Measurements from ENCODE around the gene RBM20.

The RBM20 gene

GRCh38 chr10:110853921-110854605 is 209.9 kb downstream of the RBM20 start:
- ChIA-PET CTCF (interaction anchor here (0.9 to 2.4 kb wide), 5 partner anchors 7 to 50 kb away, joined by 3 to 13 read pairs (median 6); no protein-coding TSS in a partner anchor), POLR2A (no interaction called here)
- DNase-seq: no peak
- no peaks in the 10 kb centered on the region for H3K36me3 ChIP-seq (ENCODE audit: control insufficient read depth in 4 of 4, insufficient read depth in 4 of 4, low read length in 3 of 4)
- peaks cover 8 to 46% (median 26%) of the 10 kb centered on the region in 4 experiments for H3K4me1 ChIP-seq (ENCODE audit: control extremely low read depth in 1 of 4, control insufficient read depth in 4 of 4, insufficient read depth in 4 of 4, low read length in 3 of 4)
- no peak overlapping the region for H3K4me3 ChIP-seq (ENCODE audit: control insufficient read depth in 1 of 7, extremely low read depth in 1 of 7, insufficient read depth in 4 of 7, low read depth in 2 of 7, low read length in 6 of 7)
- H3K9me3 ChIP-seq (ENCODE audit: control extremely low read depth in 1 of 5, control insufficient read depth in 4 of 5, insufficient read depth in 2 of 5, low read depth in 1 of 5, low read length in 4 of 5): no peaks in the 10 kb centered on the region
- H3K27me3 ChIP-seq (replicated peaks in 2 of 5; ENCODE audit: control insufficient read depth in 4 of 5, insufficient read depth in 5 of 5, low read length in 4 of 5): no peaks in the 10 kb centered on the region
- no peak overlapping the region for H3K27ac ChIP-seq (ENCODE audit: insufficient read depth in 1 of 2, low read depth in 1 of 2, low read length in 2 of 2, poor library complexity in 1 of 2, severe bottlenecking in 2 of 2)

GRCh38 chr10:110857265-110858171 is 213.4 kb downstream of the RBM20 start:
- ChIA-PET POLR2A (interaction anchor here (0.9 kb wide), 1 partner anchor 10 kb away, joined by 3 read pairs; no protein-coding TSS in a partner anchor), CTCF (interaction anchor here (0.7 to 3.5 kb wide), 7 partner anchors 10 to 111 kb away, joined by 3 to 34 read pairs (median 5); no protein-coding TSS in a partner anchor)
- Histone ChIP-seq H3K27me3 (replicated peaks in 2 of 5; ENCODE audit: control insufficient read depth in 4 of 5, insufficient read depth in 5 of 5, low read length in 4 of 5) (no peaks in the 10 kb centered on the region), H3K4me3 (ENCODE audit: control insufficient read depth in 1 of 7, extremely low read depth in 1 of 7, insufficient read depth in 4 of 7, low read depth in 2 of 7, low read length in 6 of 7) (no peak overlapping the region), H3K36me3 (ENCODE audit: control insufficient read depth in 4 of 4, insufficient read depth in 4 of 4, low read length in 3 of 4) (no peaks in the 10 kb centered on the region), H3K4me1 (ENCODE audit: control extremely low read depth in 1 of 4, control insufficient read depth in 4 of 4, insufficient read depth in 4 of 4, low read length in 3 of 4) (peaks cover 22 to 51% (median 37%) of the 10 kb centered on the region in 4 experiments), H3K27ac (ENCODE audit: insufficient read depth in 1 of 2, low read depth in 1 of 2, low read length in 2 of 2, poor library complexity in 1 of 2, severe bottlenecking in 2 of 2) (peak overlapping the region in 1 of 2 experiments; percentile 32), H3K9me3 (ENCODE audit: control extremely low read depth in 1 of 5, control insufficient read depth in 4 of 5, insufficient read depth in 2 of 5, low read depth in 1 of 5, low read length in 4 of 5) (no peaks in the 10 kb centered on the region)
- 90% methylated on average over 6 of the region's 12 CpGs for WGBS (ENCODE audit: insufficient coverage)
- peak in 1 of 3 donors; percentile 48 for DNase-seq

GRCh38 chr10:110858297-110858934 is 214.3 kb downstream of the RBM20 start:
- DNase-seq: peak in 1 of 3 donors; percentile 41
- H3K9me3 ChIP-seq (ENCODE audit: control extremely low read depth in 1 of 5, control insufficient read depth in 4 of 5, insufficient read depth in 2 of 5, low read depth in 1 of 5, low read length in 4 of 5): no peaks in the 10 kb centered on the region
- ChIA-PET CTCF (interaction anchor here (0.9 to 3.5 kb wide), 9 partner anchors 9 to 110 kb away, joined by 3 to 34 read pairs (median 5); partner anchors contain the start of gene PDCD4), POLR2A (interaction anchor here (0.9 kb wide), 1 partner anchor 13 kb away, joined by 3 read pairs; the partner anchor contains the start of gene PDCD4)
- no peak overlapping the region for H3K4me3 ChIP-seq (ENCODE audit: control insufficient read depth in 1 of 7, extremely low read depth in 1 of 7, insufficient read depth in 4 of 7, low read depth in 2 of 7, low read length in 6 of 7)
- H3K27me3 ChIP-seq (replicated peaks in 2 of 5; ENCODE audit: control insufficient read depth in 4 of 5, insufficient read depth in 5 of 5, low read length in 4 of 5): no peaks in the 10 kb centered on the region
- H3K4me1 ChIP-seq (ENCODE audit: control extremely low read depth in 1 of 4, control insufficient read depth in 4 of 4, insufficient read depth in 4 of 4, low read length in 3 of 4): peaks cover 29 to 59% (median 45%) of the 10 kb centered on the region in 4 experiments
- peak overlapping the region in 1 of 2 experiments; percentile 32 for H3K27ac ChIP-seq (ENCODE audit: insufficient read depth in 1 of 2, low read depth in 1 of 2, low read length in 2 of 2, poor library complexity in 1 of 2, severe bottlenecking in 2 of 2)
- no peaks in the 10 kb centered on the region for H3K36me3 ChIP-seq (ENCODE audit: control insufficient read depth in 4 of 4, insufficient read depth in 4 of 4, low read length in 3 of 4)
- no CpG with 5 or more reads among the region's 1 CpG for WGBS (ENCODE audit: insufficient coverage)

- H3K36me3 ChIP-seq (ENCODE audit: control insufficient read depth in 4 of 4, insufficient read depth in 4 of 4, low read length in 3 of 4): no peaks in the 10 kb centered on the region
- H3K27me3 ChIP-seq (replicated peaks in 2 of 5; ENCODE audit: control insufficient read depth in 4 of 5, insufficient read depth in 5 of 5, low read length in 4 of 5): no peaks in the 10 kb centered on the region
- no peak overlapping the region for H3K4me3 ChIP-seq (ENCODE audit: control insufficient read depth in 1 of 7, extremely low read depth in 1 of 7, insufficient read depth in 4 of 7, low read depth in 2 of 7, low read length in 6 of 7)
- H3K4me1 ChIP-seq (ENCODE audit: control extremely low read depth in 1 of 4, control insufficient read depth in 4 of 4, insufficient read depth in 4 of 4, low read length in 3 of 4): peaks cover 38 to 66% (median 50%) of the 10 kb centered on the region in 4 experiments
- ChIA-PET POLR2A (interaction anchor here (0.9 to 1.0 kb wide), 2 partner anchors 12 kb away, joined by 3 to 5 read pairs; partner anchors contain the start of gene PDCD4), CTCF (interaction anchor here (0.9 to 3.5 kb wide), 7 partner anchors 8 to 111 kb away, joined by 3 to 34 read pairs (median 3); partner anchors contain the start of gene PDCD4)
- 96% methylated on average over 4 of the region's 6 CpGs for WGBS (ENCODE audit: insufficient coverage)
- no peak for DNase-seq
- no peaks in the 10 kb centered on the region for H3K9me3 ChIP-seq (ENCODE audit: control extremely low read depth in 1 of 5, control insufficient read depth in 4 of 5, insufficient read depth in 2 of 5, low read depth in 1 of 5, low read length in 4 of 5)
- H3K27ac ChIP-seq (ENCODE audit: insufficient read depth in 1 of 2, low read depth in 1 of 2, low read length in 2 of 2, poor library complexity in 1 of 2, severe bottlenecking in 2 of 2): peak overlapping the region in 1 of 2 experiments; percentile 11
Observed at GRCh38 chr10:110859206-110859972, 215.3 kb downstream of the RBM20 start.

- H3K4me1 ChIP-seq (ENCODE audit: control extremely low read depth in 1 of 4, control insufficient read depth in 4 of 4, insufficient read depth in 4 of 4, low read length in 3 of 4): peaks cover 43 to 72% (median 55%) of the 10 kb centered on the region in 4 experiments
Observed at GRCh38 chr10:110859973-110860376, 215.8 kb downstream of the RBM20 start.

More at GRCh38 chr10:110859973-110860376, 215.8 kb downstream of the RBM20 start:
- H3K9me3 ChIP-seq (ENCODE audit: control extremely low read depth in 1 of 5, control insufficient read depth in 4 of 5, insufficient read depth in 2 of 5, low read depth in 1 of 5, low read length in 4 of 5): no peaks in the 10 kb centered on the region
- H3K27ac ChIP-seq (ENCODE audit: insufficient read depth in 1 of 2, low read depth in 1 of 2, low read length in 2 of 2, poor library complexity in 1 of 2, severe bottlenecking in 2 of 2): peak overlapping the region in 1 of 2 experiments; percentile 11
- DNase-seq: peak in 2 of 3 donors; percentile 55 to 57
- WGBS (ENCODE audit: insufficient coverage): 0% methylated on average over 1 of the region's 1 CpG
- POLR2A ChIA-PET: interaction anchor here (1.0 kb wide), 1 partner anchor 12 kb away, joined by 5 read pairs; the partner anchor contains the start of gene PDCD4
- CTCF ChIA-PET: interaction anchor here (1.4 to 3.5 kb wide), 3 partner anchors 10 to 16 kb away, joined by 4 to 34 read pairs (median 10); partner anchors contain the start of gene PDCD4
- no peaks in the 10 kb centered on the region for H3K36me3 ChIP-seq (ENCODE audit: control insufficient read depth in 4 of 4, insufficient read depth in 4 of 4, low read length in 3 of 4)
- H3K27me3 ChIP-seq (replicated peaks in 2 of 5; ENCODE audit: control insufficient read depth in 4 of 5, insufficient read depth in 5 of 5, low read length in 4 of 5): no peaks in the 10 kb centered on the region
- H3K4me3 ChIP-seq (ENCODE audit: control insufficient read depth in 1 of 7, extremely low read depth in 1 of 7, insufficient read depth in 4 of 7, low read depth in 2 of 7, low read length in 6 of 7): no peak overlapping the region
